ENCODE measurements around the gene MMEL1. TPM values are rescaled to one million over a fixed set of nuclear protein-coding genes. Genes with fewer than 3 reads are reported as not detected.

Gene MMEL1
- total and polyA plus RNA-seq, 2 of the 13 experiments (the other 11 are each of a cell fraction or from before 2014, with no cell fraction given) = 0.48 TPM; not detected in 1

GRCh38 chr1:2555634-2556276 lies 77.1 kb downstream of the MMEL1 start (continued):
- TF ChIP-seq HMGXB4 (CRISPR knock-in tag; IDR thresholded peaks at IDR 0.05; ENCODE audit: borderline replicate concordance in 1 of 2, low read depth in 1 of 2) = no peak; a peak in 2 of 4 replicates
- no peak for TF ChIP-seq CENPBD1 (CRISPR knock-in tag; IDR thresholded peaks at IDR 0.05; ENCODE audit: borderline replicate concordance, low read depth)
- no peak; the same call in 1 of the 2 replicates for TF ChIP-seq AKAP8 (CRISPR knock-in tag; IDR thresholded peaks at IDR 0.05)
- TF ChIP-seq ATF2 (CRISPR knock-in tag; IDR thresholded peaks at IDR 0.05) = no peak
- TF ChIP-seq ZBTB37 (CRISPR knock-in tag; IDR thresholded peaks at IDR 0.05) = peak; percentile 24; the same call in 1 of the 2 replicates
- TF ChIP-seq ZNF3 (CRISPR knock-in tag; IDR thresholded peaks at IDR 0.05) = no peak
- TF ChIP-seq ZNF749 (CRISPR knock-in tag; IDR thresholded peaks at IDR 0.05; ENCODE audit: borderline replicate concordance) = peak; percentile 65; the same call in 1 of the 2 replicates
- no peak for TF ChIP-seq ZSCAN29 (CRISPR knock-in tag; conservative IDR thresholded peaks at IDR 0.05)
- peak; percentile 81; the same call in 1 of the 2 replicates for TF ChIP-seq ZBTB7A (CRISPR knock-in tag; IDR thresholded peaks at IDR 0.05)
- TF ChIP-seq ZNF652 (CRISPR knock-in tag; IDR thresholded peaks at IDR 0.05; ENCODE audit: borderline replicate concordance, low read depth) = no peak
- TF ChIP-seq ZNF512 (CRISPR knock-in tag; IDR thresholded peaks at IDR 0.05) = no peak
- 0 out of 2 replicates have a peak, but pooled peaks have one; percentile 22 for TF ChIP-seq SIN3A (IDR thresholded peaks at IDR 0.05; ENCODE audit: borderline replicate concordance, low read depth, low read length)
- TF ChIP-seq ZBTB38 (CRISPR knock-in tag; IDR thresholded peaks at IDR 0.05) = peak; percentile 63; the same call in 1 of the 2 replicates
- peak; percentile 52; the same call in 1 of the 2 replicates for TF ChIP-seq EEA1 (CRISPR knock-in tag; IDR thresholded peaks at IDR 0.05; ENCODE audit: borderline replicate concordance)
- TF ChIP-seq ZNF234 (CRISPR knock-in tag; conservative IDR thresholded peaks at IDR 0.05) = no peak
- no peak for TF ChIP-seq KLF16 (CRISPR knock-in tag; IDR thresholded peaks at IDR 0.05)
- TF ChIP-seq MED13 (CRISPR knock-in tag; IDR thresholded peaks at IDR 0.05) = no peak
- TF ChIP-seq ASH2L (IDR thresholded peaks at IDR 0.05; ENCODE audit: insufficient read length, low read depth, low read length) = no peak
- TF ChIP-seq MYPOP (CRISPR knock-in tag; IDR thresholded peaks at IDR 0.05) = no peak
- no peak for TF ChIP-seq E2F5 (CRISPR knock-in tag; conservative IDR thresholded peaks at IDR 0.05)

Data from HepG2 (cell line).